Measurements from ENCODE around the gene MAPK8.

MAPK8 gene

GRCh38 chr10:48382982-48383381 is 76.5 kb downstream of the MAPK8 start:
- no peak for TF ChIP-seq CTCF (IDR thresholded peaks at IDR 0.05; ENCODE audit: borderline replicate concordance, control extremely low read depth, extremely low read depth, insufficient read depth, missing control alignments)
- in situ Hi-C loops (cut with MboI; ENCODE audit: low sequenced_read_pairs, unreplicated experiment), result no loop called here
- DNase-seq (ENCODE audit: low spot score), result no peak

- DNase-seq (ENCODE audit: low spot score), result no peak
- TF ChIP-seq CTCF (IDR thresholded peaks at IDR 0.05; ENCODE audit: borderline replicate concordance, control extremely low read depth, extremely low read depth, insufficient read depth, missing control alignments), result no peak
- in situ Hi-C loops (cut with MboI; ENCODE audit: low sequenced_read_pairs, unreplicated experiment), result no loop called here
Measured at GRCh38 chr10:48383393-48383792, 76.9 kb downstream of the MAPK8 start.

GRCh38 chr10:48384699-48384982 is 78.2 kb downstream of the MAPK8 start:
- DNase-seq (ENCODE audit: low spot score), result no peak
- no peak for TF ChIP-seq CTCF (IDR thresholded peaks at IDR 0.05; ENCODE audit: borderline replicate concordance, control extremely low read depth, extremely low read depth, insufficient read depth, missing control alignments)

GRCh38 chr10:48389272-48389671 is 82.8 kb downstream of the MAPK8 start:
- no peak for TF ChIP-seq CTCF (IDR thresholded peaks at IDR 0.05; ENCODE audit: borderline replicate concordance, control extremely low read depth, extremely low read depth, insufficient read depth, missing control alignments)
- in situ Hi-C loops (cut with MboI; ENCODE audit: low sequenced_read_pairs, unreplicated experiment), result no loop called here
- DNase-seq (ENCODE audit: low spot score), result no peak

More at GRCh38 chr10:48384699-48384982, 78.2 kb downstream of the MAPK8 start:
- in situ Hi-C loops (cut with MboI; ENCODE audit: low sequenced_read_pairs, unreplicated experiment), result no loop called here

- DNase-seq (ENCODE audit: low spot score), result no peak
- no peak for TF ChIP-seq CTCF (IDR thresholded peaks at IDR 0.05; ENCODE audit: borderline replicate concordance, control extremely low read depth, extremely low read depth, insufficient read depth, missing control alignments)
- in situ Hi-C loops (cut with MboI; ENCODE audit: low sequenced_read_pairs, unreplicated experiment), result no loop called here
Measured at GRCh38 chr10:48389846-48390557, 83.5 kb downstream of the MAPK8 start.

GRCh38 chr10:48390558-48390871 is 84.0 kb downstream of the MAPK8 start:
- in situ Hi-C loops (cut with MboI; ENCODE audit: low sequenced_read_pairs, unreplicated experiment), result no loop called here

More at GRCh38 chr10:48390558-48390871, 84.0 kb downstream of the MAPK8 start:
- no peak for TF ChIP-seq CTCF (IDR thresholded peaks at IDR 0.05; ENCODE audit: borderline replicate concordance, control extremely low read depth, extremely low read depth, insufficient read depth, missing control alignments)
- no peak for DNase-seq (ENCODE audit: low spot score)
